B cell (primary cell): Measurements from ENCODE around the gene AK9. TPM values are rescaled to one million over a fixed set of nuclear protein-coding genes. Genes with fewer than 3 reads are reported as not detected.

Experiments used
- ATAC-seq: fragments of 200-7000 bp; cut with Tn5 transposase; one replicate; pipeline ENCODE4 v1.10.0; 2021; ENCODE audit warnings: low read depth, mild to moderate bottlenecking, moderate number of reproducible peaks, moderate library complexity
- CTCF ChIA-PET: fragments of 350-600 bp; sonication (Branson Sonifier 250); formaldehyde crosslinking; loops from one replicate; lab custom pipeline; 2021; ENCODE audit warnings: antibody characterized with exemption, inconsistent platforms; lab: Charles Lee
- POLR2A ChIA-PET: fragments of 350-600 bp; sonication (Branson Sonifier 250); formaldehyde crosslinking; loops from one replicate; lab custom pipeline; 2021; ENCODE audit warnings: antibody characterized with exemption; lab: Charles Lee
- DNase-seq: peaks from one replicate; pipeline ENCODE4 v3.0.0; 2013
- H2AFZ ChIP-seq: 2 replicates; pipeline ENCODE4 v1.6.1; 2012; ENCODE audit warnings: mild to moderate bottlenecking, low read depth, low read length; ENCODE audit not compliant: insufficient read depth, poor library complexity, severe bottlenecking
- H3K27ac ChIP-seq, 2 donors: 1 replicate in 1 of 2; 2 replicates in 1 of 2; pipeline ENCODE4 v1.5.1; 2012 to 2013; ENCODE audit warnings: low read length in 2 of 2, mild to moderate bottlenecking in 2 of 2, moderate library complexity in 1 of 2
- H3K27me3 ChIP-seq, 4 experiments: fragments of 200-600 bp in 1 of 4; sonication (generic) in 1 of 4; replicated peaks in 1 of 4; 1 replicate in 2 of 4; 2 replicates in 2 of 4; pipeline versions ENCODE4 v1.6.1 to v1.7.0; 2013 to 2016; ENCODE audit warnings: low read length in 3 of 4, mild to moderate bottlenecking in 2 of 4, mixed read lengths in 1 of 4, moderate library complexity in 1 of 4; ENCODE audit not compliant: insufficient read depth in 4 of 4, control insufficient read depth in 3 of 4; ENCODE audit errors: control extremely low read depth in 1 of 4
- H3K36me3 ChIP-seq, 2 experiments: replicated peaks in 1 of 2; 1 replicate in 1 of 2; 2 replicates in 1 of 2; pipeline versions ENCODE4 v1.6.1 to v1.7.1; 2013; ENCODE audit warnings: low read length in 1 of 2; ENCODE audit not compliant: insufficient read depth in 2 of 2, control insufficient read depth in 1 of 2; ENCODE audit errors: control extremely low read depth in 1 of 2, extremely low read depth in 1 of 2
- H3K4me1 ChIP-seq, 2 donors: fragments of 200-600 bp in 1 of 2; sonication (generic) in 1 of 2; 1 replicate in 1 of 2; 2 replicates in 1 of 2; pipeline versions ENCODE4 v1.5.1 to v1.6.1; 2013 to 2017; ENCODE audit warnings: low read length in 2 of 2; ENCODE audit not compliant: control insufficient read depth in 2 of 2, insufficient read depth in 2 of 2
- H3K4me2 ChIP-seq: replicated peaks from 2 replicates; pipeline ENCODE3; 2012; ENCODE audit warnings: mild to moderate bottlenecking, low read depth, low read length; ENCODE audit not compliant: poor library complexity, severe bottlenecking
- H3K4me3 ChIP-seq, 5 experiments: fragments of 200-600 bp in 1 of 5; sonication (generic) in 1 of 5; 1 replicate in 3 of 5; 2 replicates in 2 of 5; pipeline versions ENCODE4 v1.5.1 to v1.7.0; 2011 to 2016; ENCODE audit warnings: low read length in 4 of 5, mild to moderate bottlenecking in 4 of 5, low read depth in 2 of 5, control low read depth in 1 of 5, moderate library complexity in 1 of 5; ENCODE audit not compliant: insufficient read depth in 1 of 5; ENCODE audit errors: control extremely low read depth in 1 of 5, extremely low read depth in 1 of 5
- H3K79me2 ChIP-seq: fragments of 200-600 bp; sonication (generic); one replicate; pipeline ENCODE4 v1.6.0; 2016; ENCODE audit warnings: low read length; ENCODE audit not compliant: control insufficient read depth, insufficient read depth
- H3K9ac ChIP-seq: fragments of 200-600 bp; sonication (generic); 2 replicates; pipeline ENCODE4 v1.6.1; 2017; ENCODE audit warnings: mild to moderate bottlenecking, low read length, moderate library complexity
- H3K9me3 ChIP-seq, 3 donors: one replicate each; pipeline versions ENCODE4 v1.6.1 to v1.7.1; 2013; ENCODE audit warnings: low read length in 2 of 3; ENCODE audit not compliant: control insufficient read depth in 2 of 3, insufficient read depth in 1 of 3; ENCODE audit errors: control extremely low read depth in 1 of 3
- H4K20me1 ChIP-seq: 2 replicates; pipeline ENCODE4 v1.6.0; 2012; ENCODE audit warnings: mild to moderate bottlenecking, low read length; ENCODE audit not compliant: insufficient read depth, control insufficient read depth, poor library complexity, severe bottlenecking
- H3K27ac Mint-ChIP-seq: one replicate; pipeline ENCODE4 v1.8.0; 2021; ENCODE audit warnings: mixed read lengths
- H3K27me3 Mint-ChIP-seq: one replicate; pipeline ENCODE4 v1.8.0; 2021; ENCODE audit warnings: mixed read lengths
- H3K4me1 Mint-ChIP-seq: one replicate; pipeline ENCODE4 v1.8.0; 2021; ENCODE audit warnings: mixed read lengths
- H3K4me3 Mint-ChIP-seq: one replicate; pipeline ENCODE4 v1.8.0; 2021; ENCODE audit warnings: mixed read lengths
- H3K9me3 Mint-ChIP-seq: one replicate; pipeline ENCODE4 v1.8.0; 2022; ENCODE audit warnings: mixed read lengths; ENCODE audit not compliant: insufficient read depth
- EZH2 ChIP-seq: IDR thresholded peaks from 2 replicates; pipeline ENCODE4 v1.6.1; 2012; ENCODE audit warnings: borderline replicate concordance, low read depth, mild to moderate bottlenecking, moderate library complexity, low read length; ENCODE audit not compliant: insufficient read depth, poor library complexity, severe bottlenecking
- WGBS: methylation state at CpG from one replicate; pipeline ENCODE4 v1.1.5; 2013; ENCODE audit warnings: missing lambda C conversion rate; ENCODE audit not compliant: insufficient coverage; 5-methylcytosine and 5-hydroxymethylcytosine counted together
- intact Hi-C: fragments of 100-400 bp; cut with micrococcal nuclease; formaldehyde crosslinking; loops from one replicate; pipeline ENCODE4 v1.10.0; 2022
- polyA plus RNA-seq: library from polyadenylated mRNA; depleted of rRNA; stranded (reverse); fragments of >200 nt; gene quantifications from 2 replicates; pipeline ENCODE4 v1.2.3, GENCODE V29; 2012
- total RNA-seq, 2 donors: library from RNA; stranded (reverse); fragments of 120-200 nt in 1 of 2; gene quantifications; 1 replicate in 1 of 2; 2 replicates in 1 of 2; pipeline versions ENCODE4 v1.2.3 to v1.2.4, GENCODE V29; 2013 to 2022
- TF ChIP-seq, protein P1 (sequence below): fragments of 200-600 bp; IDR thresholded peaks from one replicate; pipeline ENCODE4 v1.8.0; 2022; ENCODE audit warnings: antibody characterized with exemption, mild to moderate bottlenecking

The AK9 gene
- total and polyA plus RNA-seq, 2 donors (not counting 1 experiment from before 2014, with no cell fraction given): 6.4 to 26.5 TPM

DNA sequence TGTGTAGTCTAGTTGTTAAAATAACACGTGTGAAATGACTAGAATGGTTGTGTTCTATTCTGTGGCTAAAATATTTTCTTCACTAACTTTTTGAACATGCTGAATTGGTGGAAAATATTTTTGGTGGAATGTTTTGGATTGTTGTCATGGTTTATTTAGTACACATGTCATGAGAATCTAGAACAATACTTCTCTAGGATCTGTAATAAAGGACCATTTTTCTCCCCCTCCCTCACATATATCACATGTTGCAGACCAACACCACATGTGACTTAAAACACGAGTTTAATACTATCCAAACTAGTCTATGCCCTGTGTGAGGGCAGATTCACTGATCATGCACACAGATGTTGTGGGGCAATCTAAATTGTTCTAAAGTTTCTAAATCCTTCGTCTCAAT, 29.3 kb upstream of the AK9 start:
- H3K4me2 ChIP-seq: no peak overlapping the region
- Mint-ChIP-seq H3K4me3 (no peak overlapping the region), H3K9me3 (no peaks in the 10 kb centered on the region), H3K27ac (no peak overlapping the region), H3K27me3 (no peaks in the 10 kb centered on the region), H3K4me1 (peaks cover 15% of the 10 kb centered on the region)
- TF ChIP-seq EZH2: no peak
- TF ChIP-seq, protein P1, sequence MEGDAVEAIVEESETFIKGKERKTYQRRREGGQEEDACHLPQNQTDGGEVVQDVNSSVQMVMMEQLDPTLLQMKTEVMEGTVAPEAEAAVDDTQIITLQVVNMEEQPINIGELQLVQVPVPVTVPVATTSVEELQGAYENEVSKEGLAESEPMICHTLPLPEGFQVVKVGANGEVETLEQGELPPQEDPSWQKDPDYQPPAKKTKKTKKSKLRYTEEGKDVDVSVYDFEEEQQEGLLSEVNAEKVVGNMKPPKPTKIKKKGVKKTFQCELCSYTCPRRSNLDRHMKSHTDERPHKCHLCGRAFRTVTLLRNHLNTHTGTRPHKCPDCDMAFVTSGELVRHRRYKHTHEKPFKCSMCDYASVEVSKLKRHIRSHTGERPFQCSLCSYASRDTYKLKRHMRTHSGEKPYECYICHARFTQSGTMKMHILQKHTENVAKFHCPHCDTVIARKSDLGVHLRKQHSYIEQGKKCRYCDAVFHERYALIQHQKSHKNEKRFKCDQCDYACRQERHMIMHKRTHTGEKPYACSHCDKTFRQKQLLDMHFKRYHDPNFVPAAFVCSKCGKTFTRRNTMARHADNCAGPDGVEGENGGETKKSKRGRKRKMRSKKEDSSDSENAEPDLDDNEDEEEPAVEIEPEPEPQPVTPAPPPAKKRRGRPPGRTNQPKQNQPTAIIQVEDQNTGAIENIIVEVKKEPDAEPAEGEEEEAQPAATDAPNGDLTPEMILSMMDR: no peak
- H4K20me1 ChIP-seq: peaks cover 25% of the 10 kb centered on the region
- 100% methylated on average over 1 of the region's 3 CpGs for WGBS
- peaks cover 9 to 11% of the 10 kb centered on the region in 2 donors for H3K4me1 ChIP-seq
- H3K79me2 ChIP-seq: peaks cover 17% of the 10 kb centered on the region
- H3K9ac ChIP-seq: no peak overlapping the region
- CTCF ChIA-PET: interaction anchor here (0.9 to 3.3 kb wide), 3 partner anchors 318 to 671 kb away, joined by 3 to 13 read pairs (median 3); no protein-coding TSS in a partner anchor
- peaks cover 0 to 2% (median 0%) of the 10 kb centered on the region in 3 donors for H3K9me3 ChIP-seq
- no peaks in the 10 kb centered on the region for H3K27me3 ChIP-seq
- no peak overlapping the region for H3K27ac ChIP-seq
- H3K4me3 ChIP-seq: no peak overlapping the region
- ATAC-seq (no peak), DNase-seq (no peak)
- intact Hi-C loops: no loop called here
- peaks cover 8 to 70% of the 10 kb centered on the region in 2 experiments for H3K36me3 ChIP-seq
- POLR2A ChIA-PET: no interaction called here
- no peak overlapping the region for H2AFZ ChIP-seq

DNA sequence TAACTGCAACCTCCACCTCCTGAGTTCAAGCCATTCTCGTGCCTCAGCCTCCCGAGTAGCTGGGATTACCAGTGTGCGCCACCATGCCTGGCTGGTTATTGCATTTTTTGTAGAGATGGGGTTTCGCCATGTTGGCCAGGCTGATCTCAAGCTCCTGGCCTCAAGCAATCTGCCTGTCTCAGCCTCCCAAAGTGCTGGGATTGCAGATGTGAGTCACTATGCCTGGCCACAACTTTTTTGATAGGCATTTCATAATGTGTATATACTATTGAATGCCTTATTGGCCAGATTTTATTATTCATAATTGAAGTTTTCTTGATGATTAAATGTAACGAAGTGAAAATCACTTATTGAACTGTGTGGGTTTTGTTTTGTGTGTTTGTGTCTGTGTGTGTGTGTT, 28.0 kb upstream of the AK9 start:
- ChIA-PET POLR2A (no interaction called here), CTCF (interaction anchor here (1.0 to 3.3 kb wide), 2 partner anchors 14 to 321 kb away, joined by 3 to 13 read pairs; no protein-coding TSS in a partner anchor)
- Mint-ChIP-seq H3K27me3 (no peaks in the 10 kb centered on the region), H3K4me1 (peaks cover 15% of the 10 kb centered on the region), H3K27ac (no peak overlapping the region), H3K4me3 (no peak overlapping the region), H3K9me3 (no peaks in the 10 kb centered on the region)
- DNase-seq (no peak), ATAC-seq (no peak)
- intact Hi-C loops: no loop called here
- H3K9me3 ChIP-seq: no peaks in the 10 kb centered on the region
- no peak overlapping the region for H3K4me2 ChIP-seq
- H3K79me2 ChIP-seq: peaks cover 17% of the 10 kb centered on the region
- peaks cover 32% of the 10 kb centered on the region for H4K20me1 ChIP-seq
- no peaks in the 10 kb centered on the region for H3K27me3 ChIP-seq
- H3K4me1 ChIP-seq: peaks cover 9 to 11% of the 10 kb centered on the region in 2 donors
- TF ChIP-seq, protein P1: no peak
- TF ChIP-seq EZH2: no peak
- H2AFZ ChIP-seq: no peak overlapping the region
- H3K27ac ChIP-seq: no peak overlapping the region
- no peak overlapping the region for H3K9ac ChIP-seq
- 100% methylated on average over 4 of the region's 5 CpGs for WGBS
- peaks cover 8 to 60% of the 10 kb centered on the region in 2 experiments for H3K36me3 ChIP-seq
- H3K4me3 ChIP-seq: no peak overlapping the region
